ENCODE data around the gene YIF1A.
"Not testable (repeated sequence)": the region's sequence is repeated elsewhere in the genome, so short reads cannot be mapped to it uniquely, and the experiment has no call there.

Gene YIF1A

DNA sequence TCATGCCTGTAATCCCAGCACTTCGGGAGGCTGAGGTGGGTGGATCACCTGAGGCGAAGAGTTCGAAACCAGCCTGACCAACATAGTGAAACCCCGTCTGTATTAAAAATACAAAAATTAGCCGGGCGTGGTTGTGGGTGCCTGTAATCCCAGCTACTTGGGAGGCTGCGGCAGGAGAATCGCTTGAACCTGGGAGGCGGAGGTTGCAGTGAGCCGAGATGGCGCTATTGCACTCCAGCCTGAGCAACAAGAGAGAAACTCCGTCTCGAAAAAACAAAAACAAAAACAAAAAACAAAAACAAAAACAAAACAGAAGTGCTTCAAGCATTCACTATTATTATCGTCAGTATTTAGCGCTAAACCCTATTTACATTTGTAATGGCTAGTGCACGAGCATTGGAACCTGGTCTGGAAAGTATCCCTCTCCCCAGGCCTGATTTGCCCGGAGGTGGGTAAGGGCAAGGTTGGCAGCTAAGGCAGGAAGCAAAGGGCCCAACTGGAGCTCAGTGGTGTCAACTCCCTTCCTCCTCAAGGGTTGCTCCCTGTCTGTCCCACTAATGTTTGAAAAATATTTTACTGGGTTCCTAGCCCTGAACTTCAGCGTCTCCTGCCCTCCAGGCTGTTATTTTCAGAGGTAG, 22.0 kb upstream of the YIF1A start:
- not testable (repeated sequence) for DNase-seq (ENCODE audit: low read depth)

DNA sequence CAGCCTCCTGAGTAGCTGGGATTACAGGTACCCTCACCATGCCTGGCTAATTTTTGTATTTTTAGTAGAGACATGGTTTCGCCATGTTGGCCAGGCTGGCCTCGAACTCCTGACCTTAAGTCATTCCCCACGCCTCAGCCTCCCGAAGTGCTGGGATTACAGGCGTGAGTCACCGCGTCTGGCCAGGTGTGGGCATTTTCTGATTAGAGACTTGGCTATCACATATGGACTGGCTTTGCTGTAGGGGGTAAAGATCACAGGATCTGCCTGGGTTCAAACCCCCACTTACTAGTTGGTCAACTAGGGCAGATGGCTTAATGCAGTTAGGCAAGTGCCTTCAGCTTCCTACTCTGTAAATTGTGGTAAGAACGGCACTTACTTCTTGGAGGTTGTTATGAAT, 21.4 kb upstream of the YIF1A start:
- DNase-seq (ENCODE audit: low read depth) = no peak

DNA sequence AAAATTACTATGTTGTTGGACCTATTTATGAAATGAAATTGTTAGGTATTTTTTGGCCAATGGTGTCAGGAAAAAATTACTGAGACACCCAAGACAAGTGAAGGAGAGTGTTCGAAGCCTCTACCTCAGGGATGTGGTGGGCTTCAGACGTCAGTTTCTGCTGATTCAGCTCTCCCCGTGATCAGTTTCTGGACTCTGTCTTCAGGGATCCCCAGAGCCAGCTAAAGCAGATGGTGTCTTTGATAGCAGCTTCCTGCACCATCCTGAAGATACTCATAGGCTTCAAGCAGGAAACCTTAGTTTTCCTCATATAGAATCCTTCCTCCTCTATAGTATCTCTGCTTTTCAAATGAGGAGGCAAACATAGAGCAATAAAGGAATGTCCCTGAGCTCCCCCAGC, 20.5 kb upstream of the YIF1A start:
- no peak for DNase-seq (ENCODE audit: low read depth)

DNA sequence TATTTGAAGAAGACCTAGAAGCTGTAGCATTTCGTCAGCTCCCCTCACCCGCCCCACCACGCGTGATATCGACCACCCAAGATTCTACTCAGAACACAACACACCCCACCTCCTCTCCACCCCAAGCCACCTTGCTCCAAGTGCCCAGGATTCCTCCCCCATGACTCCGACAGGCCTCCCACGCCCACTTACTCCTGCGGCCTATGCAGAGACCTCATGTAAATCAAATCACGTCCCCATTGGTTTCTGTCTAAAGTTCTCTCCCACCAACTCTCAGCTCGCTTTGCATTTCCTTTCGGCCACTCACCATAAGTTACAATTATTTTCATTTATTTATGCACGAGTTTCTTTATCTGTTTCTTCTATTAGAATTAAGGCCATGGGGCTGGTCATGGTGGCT, 13.7 kb upstream of the YIF1A start:
- no peak for DNase-seq (ENCODE audit: low read depth)

DNA sequence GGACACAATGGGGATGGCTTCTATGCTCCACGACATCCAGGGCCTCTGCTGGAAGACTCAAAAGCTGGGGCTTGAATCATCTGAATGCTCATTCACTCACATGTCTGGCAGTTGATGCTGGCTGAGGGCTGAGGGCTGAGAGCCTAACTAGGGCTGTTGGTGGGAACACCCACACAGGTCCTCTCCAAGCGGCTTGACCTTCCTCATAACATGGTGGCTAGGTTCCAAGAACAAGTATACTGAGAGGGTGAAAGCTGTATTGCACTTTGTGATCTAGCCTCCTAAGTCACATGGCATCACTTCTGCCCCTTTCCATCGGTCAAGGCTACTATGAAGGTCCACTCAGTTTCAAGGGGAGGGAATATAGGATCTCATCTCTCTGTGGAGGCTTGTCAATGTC, 10.2 kb upstream of the YIF1A start:
- DNase-seq (ENCODE audit: low read depth) = no peak

DNA sequence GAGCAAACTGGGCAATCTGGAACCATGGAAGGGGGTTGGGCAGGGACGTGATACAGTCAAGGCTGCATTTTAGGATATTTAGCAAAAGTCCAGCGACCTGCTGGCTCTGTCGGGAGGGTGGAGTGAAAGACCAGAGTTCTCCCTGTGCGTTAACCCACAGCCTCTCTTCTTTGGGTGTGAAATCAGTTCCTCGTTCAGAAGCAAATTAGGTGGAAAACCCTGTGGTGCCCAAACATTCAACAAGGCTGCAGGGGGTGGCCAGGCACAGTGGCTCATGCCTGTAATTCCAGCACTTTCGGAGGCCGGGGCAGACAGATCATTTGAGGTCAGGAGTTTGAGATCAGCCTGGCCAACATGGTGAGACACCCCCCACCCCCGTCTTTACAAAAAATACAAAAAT, 8.7 kb upstream of the YIF1A start:
- no peak for DNase-seq (ENCODE audit: low read depth)

DNA sequence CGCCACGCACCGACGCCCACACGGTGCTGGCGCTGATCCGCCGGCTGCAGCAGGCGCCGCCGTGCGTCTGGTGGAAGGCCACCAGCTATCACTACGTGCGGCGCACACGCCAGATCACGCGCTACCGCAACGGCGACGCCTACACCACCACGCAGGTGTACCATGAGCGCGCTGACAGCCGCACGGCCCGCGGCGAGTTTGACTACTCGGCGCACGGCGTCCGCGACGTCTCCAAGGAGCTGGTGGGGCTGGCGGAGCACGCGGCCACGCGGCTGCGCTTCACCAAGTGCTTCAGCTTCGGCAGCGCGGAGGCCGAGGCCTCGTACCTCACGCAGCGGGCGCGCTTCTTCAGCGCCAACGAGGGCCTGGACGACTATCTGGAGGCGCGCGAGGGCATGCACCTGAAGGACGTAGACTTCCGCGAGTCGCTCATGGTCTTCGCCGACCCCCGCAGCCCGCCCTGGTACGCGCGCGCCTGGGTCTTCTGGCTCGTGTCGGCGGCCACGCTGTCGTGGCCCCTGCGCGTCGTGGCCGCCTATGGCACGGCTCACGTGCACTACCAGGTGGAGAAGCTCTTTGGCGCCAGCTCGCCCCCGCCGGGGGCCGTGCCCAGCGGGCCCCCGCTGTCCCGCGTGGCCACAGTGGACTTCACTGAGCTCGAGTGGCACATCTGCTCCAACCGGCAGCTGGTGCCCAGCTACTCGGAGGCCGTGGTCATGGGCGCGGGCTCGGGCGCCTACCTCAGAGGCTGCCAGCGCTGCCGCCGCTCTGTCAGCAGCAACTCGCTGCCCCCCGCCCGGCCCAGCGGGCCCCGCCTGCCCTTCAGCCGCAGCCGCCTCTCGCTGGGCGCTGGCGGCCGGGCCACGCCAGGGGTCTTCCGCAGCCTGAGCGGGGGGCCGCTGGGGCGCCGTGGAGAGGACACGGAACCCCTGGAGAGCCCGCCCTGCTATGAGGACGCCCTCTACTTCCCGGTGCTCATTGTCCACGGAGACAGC, 6.0 kb upstream of the YIF1A start:
- no peak for DNase-seq (ENCODE audit: low read depth)

DNA sequence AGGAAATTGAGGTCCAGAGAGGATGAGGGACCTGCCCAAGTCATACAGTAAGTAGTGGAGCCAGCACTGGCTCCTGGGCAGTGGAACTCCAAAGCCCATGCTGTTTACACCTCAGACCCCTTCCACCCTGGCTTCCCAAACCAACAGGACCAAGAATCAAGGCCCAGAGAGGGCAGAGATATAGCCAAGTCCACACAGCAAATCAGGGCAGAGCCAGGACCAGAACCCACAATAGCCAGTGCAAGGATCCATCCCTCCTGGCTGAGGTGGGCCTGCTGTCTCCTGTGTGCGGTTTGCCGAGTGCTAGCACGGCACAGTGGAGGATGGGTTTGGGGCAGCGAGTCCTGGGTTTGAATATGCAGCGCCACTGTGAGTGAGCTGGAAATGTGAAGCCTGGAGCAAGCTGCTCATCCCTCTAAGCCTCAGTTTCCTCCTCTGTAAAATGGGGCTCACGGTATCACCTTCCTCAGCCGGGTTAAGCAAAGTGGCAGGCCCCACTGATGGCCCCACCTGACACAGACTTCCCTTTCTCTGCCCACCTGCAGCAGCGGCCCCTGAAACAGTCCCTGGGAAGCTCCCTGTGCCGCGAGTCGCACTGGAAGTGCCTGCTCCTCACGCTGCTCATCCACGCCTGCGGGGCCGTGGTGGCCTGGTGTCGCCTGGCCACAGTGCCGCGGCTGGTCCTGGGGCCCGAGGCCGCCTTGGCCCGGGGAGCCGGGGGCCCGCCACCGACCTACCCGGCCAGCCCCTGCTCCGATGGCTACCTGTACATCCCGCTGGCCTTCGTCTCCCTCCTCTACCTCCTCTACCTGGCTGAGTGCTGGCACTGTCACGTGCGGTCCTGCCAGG, 5.1 kb upstream of the YIF1A start:
- DNase-seq (ENCODE audit: low read depth) = no peak

DNA sequence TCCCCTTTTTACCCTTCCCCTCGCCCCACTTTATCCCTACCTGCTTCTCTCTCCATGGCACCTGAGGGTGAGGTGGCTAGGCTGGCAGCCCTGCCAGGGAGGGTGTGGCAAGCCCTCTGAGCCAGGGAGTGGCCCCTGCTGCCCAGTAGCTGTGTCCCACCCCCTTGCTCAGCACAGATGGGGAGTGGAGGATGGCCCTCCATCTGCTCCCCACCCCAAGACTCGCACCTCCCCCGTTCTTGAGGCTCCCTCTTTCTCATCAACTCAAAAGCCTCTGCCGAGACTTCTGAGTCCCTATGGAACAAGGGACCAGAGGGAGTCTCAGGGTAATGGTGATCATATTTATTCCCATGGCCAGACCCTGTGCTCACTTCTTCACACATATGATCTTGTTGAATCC, 4.4 kb upstream of the YIF1A start:
- DNase-seq (ENCODE audit: low read depth) = no peak

DNA sequence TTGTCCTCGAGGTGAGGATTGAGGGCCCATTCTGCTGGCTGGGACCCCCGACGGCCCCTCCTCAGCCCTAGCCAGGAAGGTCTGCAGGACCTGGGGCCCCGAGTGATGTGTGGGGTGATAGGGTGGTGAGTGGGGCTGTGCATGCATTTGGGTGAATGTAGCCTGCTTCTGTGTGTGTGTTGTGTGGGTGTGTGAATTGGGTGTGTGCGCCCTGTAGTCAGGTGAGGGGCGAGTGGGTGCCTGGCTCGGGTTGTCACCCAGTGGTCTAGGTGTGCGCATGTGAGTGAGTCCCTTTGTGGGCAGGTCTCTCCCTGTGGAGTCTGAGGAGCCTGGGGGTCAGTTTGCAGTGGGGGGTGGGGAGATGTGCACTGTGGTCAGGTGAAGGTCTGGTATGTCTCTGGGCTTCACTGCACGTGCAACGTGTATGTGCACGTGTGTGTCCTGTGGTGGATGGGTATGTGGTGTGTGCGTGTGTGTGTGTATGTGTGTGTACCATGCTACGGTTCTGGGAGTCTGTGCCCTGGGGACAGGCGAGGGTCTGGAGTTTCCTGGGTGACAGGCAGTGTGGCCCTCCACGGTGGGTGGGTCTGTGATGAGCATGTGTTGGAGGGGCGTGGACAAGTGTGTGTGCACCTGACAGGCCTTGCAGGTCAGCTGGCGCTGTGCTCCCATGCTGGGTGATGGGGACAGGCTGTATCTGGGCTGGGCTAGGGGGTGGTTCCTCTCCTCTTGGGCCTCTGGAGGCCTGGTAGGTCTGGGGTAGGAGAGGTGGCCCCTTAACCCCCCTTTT, 3.8 kb upstream of the YIF1A start:
- DNase-seq (ENCODE audit: low read depth) = no peak

DNA sequence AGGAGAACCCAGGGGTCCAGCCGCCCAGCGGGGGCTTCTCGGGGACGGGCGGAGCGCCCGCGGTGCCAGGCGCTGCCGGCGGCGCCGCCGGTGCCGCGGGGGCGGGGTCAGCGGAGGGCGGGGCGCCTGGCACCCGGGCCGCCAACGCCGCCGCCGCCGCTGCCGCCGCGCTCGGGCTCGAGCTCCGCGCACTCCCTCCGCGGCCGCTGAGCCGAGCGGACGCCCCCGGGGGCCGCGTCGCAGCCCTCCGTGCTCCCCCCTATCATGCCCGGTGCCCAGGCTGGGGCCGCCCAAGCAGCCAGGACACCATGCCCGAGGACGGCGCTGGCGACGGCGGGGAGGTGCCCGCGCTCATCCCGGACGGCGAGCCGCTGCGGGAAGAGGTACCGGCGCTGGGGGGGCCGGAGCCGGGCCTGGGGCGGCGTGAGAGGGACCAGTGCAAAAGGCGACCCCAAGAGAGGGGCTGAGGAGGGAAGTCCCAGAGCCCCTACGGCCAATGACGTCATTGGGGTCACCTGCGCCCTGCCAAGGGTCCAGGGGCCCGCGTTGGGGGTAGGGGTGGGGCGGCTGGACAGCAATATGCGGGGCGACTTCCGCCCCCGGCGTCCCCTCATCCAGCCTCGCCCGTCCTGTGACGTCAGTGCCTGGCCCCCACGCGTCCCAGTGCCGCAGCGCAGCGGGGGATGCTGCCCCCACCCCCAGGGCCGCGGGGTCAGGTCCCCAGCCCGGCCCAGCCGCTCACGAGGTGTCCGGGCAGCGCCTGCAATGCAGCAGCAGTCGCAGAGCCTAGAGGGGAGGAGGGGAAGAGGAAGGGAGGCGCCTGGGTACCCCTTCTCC, 3.0 kb upstream of the YIF1A start, which contains the start of gene TMEM151A:
TMEM151A (plus strand) TSS at position 189 of the 837 bp plus-strand sequence; CDS start at position 309, 120 bp downstream.
- DNase-seq (ENCODE audit: low read depth) = no peak

DNA sequence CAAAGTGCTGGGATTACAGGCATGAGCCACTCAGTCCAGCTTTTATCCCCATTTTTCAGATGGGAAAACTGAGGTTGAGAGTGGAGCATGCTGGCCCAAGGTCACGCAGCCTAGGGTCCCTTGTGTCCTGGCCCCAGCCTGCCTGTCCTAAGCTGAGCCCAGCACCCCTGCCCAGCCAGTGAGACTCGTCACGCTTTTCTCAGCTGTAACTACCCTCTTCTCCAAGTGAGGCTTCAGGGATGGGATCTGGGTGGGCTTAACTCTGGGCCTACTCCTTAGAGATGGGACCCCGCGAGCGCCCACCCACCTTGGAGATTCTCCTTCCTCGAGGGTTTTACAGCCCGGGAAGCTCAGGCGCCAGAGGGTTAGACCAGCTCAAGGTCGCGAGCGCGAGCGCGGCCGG, 2.4 kb upstream of the YIF1A start:
- no peak for DNase-seq (ENCODE audit: low read depth)

DNA sequence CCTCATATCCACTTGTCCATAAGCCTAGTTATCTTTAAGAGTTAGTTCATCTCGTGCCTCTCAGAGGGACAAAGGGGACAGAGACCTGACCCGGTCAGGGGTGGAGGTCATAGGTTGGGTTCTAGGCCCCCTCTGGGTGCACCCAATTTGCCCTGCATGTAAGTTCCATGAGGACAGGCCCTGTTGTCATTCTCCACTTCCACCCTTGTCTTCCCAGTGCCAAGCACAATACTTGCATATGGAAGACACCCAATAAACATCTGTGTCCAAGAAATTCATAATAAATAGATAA, 1.3 kb upstream of the YIF1A start:
- DNase-seq (ENCODE audit: low read depth) = no peak

DNA sequence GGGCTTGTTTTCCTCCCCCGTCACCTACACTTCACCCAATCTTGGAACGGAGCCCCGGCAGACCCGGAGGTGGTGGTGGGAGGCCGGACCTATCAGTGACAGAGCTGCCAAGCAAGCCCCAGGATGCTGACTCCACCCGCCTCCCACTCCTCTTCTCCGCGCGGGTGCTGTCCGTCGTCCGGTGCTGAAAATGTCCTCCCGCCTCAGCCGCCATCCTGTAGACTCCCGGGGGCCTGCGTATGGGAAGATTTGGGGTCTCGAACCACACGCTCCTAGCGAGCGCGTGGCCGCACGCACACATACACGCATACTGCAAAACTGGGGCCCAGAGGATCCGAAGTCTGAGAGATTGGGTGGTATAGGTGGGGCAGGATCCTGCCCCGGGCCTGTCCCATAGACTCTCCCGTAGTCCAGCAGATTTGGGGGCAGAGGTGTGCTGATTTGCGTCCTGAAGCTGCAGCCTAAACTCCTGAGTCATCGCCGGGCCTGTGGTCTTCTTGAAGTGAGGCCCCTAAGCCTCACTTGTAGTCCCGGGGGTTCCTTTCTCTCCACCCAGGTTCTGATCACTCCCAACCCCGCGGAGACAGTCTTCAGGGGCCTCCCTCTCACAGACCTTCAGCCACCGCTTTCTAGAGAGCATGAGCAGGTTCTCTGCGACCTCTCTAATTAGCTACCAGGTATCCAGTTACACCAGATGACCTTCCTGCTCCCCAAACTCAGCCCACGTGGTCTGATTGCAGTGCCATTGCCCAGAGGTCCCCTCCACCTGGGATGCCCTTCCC, 796 bp upstream of the YIF1A start:
- peak; percentile 73 for DNase-seq (ENCODE audit: low read depth)

DNA sequence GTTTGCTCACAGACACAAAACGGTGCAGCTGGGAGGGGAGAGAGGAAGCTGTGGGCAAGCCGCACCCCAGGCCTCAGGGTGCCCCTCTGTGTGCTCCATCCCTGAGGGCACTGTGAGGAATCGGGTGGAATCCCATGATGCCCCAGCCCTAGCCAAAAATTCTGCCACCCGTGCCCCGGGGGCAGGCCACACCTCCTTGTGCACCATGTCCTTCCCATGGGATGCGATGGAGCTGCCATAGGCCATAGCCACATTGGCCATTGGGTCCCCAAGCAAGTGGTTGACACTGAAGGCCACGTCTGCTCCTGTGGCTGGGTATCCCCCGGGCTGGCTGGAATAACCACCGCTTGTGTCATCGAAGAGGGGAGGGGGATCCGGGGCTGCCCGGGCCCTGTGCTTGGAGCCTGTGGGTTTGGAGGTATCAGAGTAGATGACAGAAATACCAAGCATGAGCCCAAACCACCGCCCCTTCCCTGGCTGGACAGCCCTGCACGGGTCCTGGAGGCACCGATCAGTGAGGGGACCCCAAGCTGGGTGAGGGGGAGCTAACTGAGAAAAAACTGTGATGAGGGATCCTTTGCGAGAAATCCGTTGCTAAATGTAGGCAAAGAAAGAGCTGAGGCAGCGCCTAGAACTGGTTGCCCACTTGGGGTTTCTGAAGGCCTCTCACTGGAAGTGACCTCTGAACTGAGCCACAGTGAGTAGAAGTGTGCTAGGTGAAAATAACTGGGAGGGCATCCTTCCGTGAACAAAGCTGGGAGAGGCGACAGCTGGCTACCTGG, 863 bp downstream of the YIF1A start:
- no peak for DNase-seq (ENCODE audit: low read depth)

DNA sequence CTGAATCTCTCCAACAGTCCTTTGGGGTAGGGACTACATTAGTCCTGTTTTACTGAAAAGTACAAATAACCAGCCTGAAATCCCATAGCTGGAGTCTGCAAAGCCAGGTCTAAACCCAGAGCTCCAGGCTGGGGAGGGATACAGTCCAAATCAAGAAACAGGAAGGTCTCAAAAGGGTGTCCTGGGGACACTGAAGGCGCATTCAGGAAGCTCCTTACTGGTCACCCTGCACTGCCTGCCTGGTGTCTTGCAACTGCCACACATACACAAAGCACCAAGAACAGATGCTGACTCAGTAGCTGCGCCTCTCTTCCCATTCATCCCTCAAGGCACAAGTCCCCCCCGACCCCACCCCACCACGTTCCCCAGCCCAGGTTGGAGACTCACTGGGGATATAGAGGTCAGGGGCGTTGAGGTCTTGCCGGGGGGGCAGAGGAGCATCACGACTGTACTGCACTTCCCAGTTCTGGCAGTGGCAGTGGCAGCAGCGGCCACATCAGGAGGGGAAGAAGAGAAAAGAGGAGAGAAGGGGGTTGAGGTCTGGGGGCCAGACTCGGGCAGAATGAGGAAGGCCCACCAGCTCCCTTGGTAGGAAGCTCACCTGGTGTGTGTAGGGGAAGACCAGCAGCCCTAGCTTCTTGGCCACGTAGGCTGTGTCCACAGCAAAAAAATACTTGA, 1.6 kb downstream of the YIF1A start:
- DNase-seq (ENCODE audit: low read depth) = no peak

DNA sequence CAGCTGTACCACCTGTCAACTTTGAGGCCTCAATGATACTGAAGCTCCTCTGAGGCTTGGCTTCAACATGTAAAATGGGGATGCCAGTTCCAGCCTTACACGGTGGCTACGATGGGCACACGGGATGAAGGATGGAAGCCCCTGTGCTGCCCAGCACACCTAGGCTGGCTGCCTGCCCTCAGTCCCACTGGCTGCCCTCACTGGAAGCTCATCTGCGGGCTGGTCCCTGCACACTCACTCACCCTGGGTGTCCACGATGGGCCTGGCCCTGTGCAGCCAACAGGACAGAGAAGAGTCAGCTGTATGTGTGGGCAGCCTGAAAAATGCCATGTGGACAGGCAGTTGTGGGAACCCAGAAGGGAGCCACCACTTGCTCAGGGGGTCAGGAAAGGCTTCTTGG, 2.2 kb downstream of the YIF1A start:
- no peak for DNase-seq (ENCODE audit: low read depth)

DNA sequence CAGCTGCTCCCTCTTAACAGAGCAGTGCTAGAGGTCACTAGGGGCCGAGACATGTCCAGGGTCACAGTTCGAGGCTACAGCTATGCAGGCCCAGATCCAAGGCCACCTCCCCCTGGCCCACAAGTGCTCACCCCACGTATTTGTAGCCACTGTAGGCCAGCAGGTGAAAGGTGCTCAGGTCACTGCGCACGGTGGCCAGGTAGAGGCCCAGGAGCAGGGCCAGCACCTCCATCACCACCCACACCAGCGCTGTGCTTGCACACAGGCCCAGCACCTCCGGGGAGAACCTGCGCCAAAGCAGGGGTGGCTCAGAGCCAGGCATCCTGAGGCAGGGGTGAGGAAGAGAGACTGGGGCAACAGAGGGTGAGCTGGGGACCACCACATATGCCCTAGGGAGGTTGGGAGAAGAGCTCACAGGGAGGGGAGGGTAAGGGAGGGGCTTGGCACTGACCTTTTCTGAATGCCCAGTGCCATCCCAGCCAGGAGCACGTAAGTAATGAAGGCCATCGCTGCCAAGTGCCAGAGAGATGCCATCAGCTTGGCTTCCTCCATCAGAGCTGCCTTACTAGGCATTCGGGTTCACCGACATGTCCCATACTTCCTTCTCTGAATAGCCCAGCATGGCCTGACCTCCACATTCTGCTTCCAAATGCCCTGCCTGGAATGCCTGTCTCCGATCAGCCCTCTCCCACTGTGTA, 3.5 kb downstream of the YIF1A start:
- DNase-seq (ENCODE audit: low read depth) = no peak
